Measurements from ENCODE around the gene RSU1. TPM values are rescaled to one million over a fixed set of nuclear protein-coding genes. Genes with fewer than 3 reads are reported as not detected.

Gene RSU1
- total RNA-seq, 1 donor from 2014 or later = 142 TPM

DNA sequence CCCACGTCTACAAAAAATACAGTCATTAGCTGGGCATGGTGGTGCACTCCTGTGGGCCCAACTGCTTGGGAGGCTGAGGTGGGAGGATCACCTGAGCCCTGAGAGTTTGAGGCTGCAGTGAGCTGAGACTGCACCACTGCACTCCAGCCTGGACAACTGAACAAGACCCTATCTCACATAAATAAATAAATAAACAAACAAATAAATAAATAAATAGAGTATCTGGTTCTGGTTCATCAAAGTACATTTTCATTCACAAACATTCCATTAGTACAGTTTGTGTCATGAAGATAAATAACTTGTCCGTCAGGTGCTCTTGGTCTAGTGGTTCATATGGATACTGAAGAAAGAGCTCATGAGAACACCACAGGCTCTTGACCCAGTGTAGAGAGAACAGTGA is 96.4 kb downstream of the RSU1 start:
- Mint-ChIP-seq H3K9me3 (ENCODE audit: unreplicated experiment) (no peaks in the 10 kb centered on the region), H3K4me1 (ENCODE audit: low read depth, unreplicated experiment) (peaks cover 17% of the 10 kb centered on the region), H3K27ac (ENCODE audit: unreplicated experiment) (no peak overlapping the region), H3K4me3 (ENCODE audit: unreplicated experiment) (no peak overlapping the region), H3K36me3 (ENCODE audit: low read depth, unreplicated experiment) (peaks cover 12% of the 10 kb centered on the region), H3K27me3 (ENCODE audit: low read depth, unreplicated experiment) (no peaks in the 10 kb centered on the region)
- H3K9me3 ChIP-seq (ENCODE audit: insufficient read depth, low read depth, low read length) = no peaks in the 10 kb centered on the region
- H4K20me1 ChIP-seq (ENCODE audit: insufficient read depth, low read length) = peaks cover 26% of the 10 kb centered on the region
- DNase-seq (ENCODE audit: low read depth) (no peak), FAIRE-seq (no peak)
- no peak overlapping the region for H3K27ac ChIP-seq (ENCODE audit: low read depth, low read length)
- no peak overlapping the region for H2AFZ ChIP-seq (ENCODE audit: low read depth, low read length)
- no peaks in the 10 kb centered on the region for H3K4me1 ChIP-seq (ENCODE audit: insufficient read depth, low read length)
- no peaks in the 10 kb centered on the region for H3K27me3 ChIP-seq (ENCODE audit: insufficient read depth, low read length)
- H3K4me3 ChIP-seq (ENCODE audit: insufficient read depth, low read depth, low read length) = no peak overlapping the region
- H3K4me2 ChIP-seq (ENCODE audit: low read length) = no peak overlapping the region
- H3K9ac ChIP-seq (ENCODE audit: low read length) = no peak overlapping the region
- TF ChIP-seq, protein P1, sequence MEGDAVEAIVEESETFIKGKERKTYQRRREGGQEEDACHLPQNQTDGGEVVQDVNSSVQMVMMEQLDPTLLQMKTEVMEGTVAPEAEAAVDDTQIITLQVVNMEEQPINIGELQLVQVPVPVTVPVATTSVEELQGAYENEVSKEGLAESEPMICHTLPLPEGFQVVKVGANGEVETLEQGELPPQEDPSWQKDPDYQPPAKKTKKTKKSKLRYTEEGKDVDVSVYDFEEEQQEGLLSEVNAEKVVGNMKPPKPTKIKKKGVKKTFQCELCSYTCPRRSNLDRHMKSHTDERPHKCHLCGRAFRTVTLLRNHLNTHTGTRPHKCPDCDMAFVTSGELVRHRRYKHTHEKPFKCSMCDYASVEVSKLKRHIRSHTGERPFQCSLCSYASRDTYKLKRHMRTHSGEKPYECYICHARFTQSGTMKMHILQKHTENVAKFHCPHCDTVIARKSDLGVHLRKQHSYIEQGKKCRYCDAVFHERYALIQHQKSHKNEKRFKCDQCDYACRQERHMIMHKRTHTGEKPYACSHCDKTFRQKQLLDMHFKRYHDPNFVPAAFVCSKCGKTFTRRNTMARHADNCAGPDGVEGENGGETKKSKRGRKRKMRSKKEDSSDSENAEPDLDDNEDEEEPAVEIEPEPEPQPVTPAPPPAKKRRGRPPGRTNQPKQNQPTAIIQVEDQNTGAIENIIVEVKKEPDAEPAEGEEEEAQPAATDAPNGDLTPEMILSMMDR (IDR thresholded peaks at IDR 0.05; ENCODE audit: insufficient read depth, low read depth, low read length) = no peak
- TF ChIP-seq EZH2 (IDR thresholded peaks at IDR 0.05; ENCODE audit: insufficient read depth, low read length) = no peak
- peaks cover 3% of the 10 kb centered on the region for H3K79me2 ChIP-seq (ENCODE audit: insufficient read depth, low read length)
- peaks cover 10% of the 10 kb centered on the region for H3K36me3 ChIP-seq (ENCODE audit: insufficient read depth, low read length)

DNA sequence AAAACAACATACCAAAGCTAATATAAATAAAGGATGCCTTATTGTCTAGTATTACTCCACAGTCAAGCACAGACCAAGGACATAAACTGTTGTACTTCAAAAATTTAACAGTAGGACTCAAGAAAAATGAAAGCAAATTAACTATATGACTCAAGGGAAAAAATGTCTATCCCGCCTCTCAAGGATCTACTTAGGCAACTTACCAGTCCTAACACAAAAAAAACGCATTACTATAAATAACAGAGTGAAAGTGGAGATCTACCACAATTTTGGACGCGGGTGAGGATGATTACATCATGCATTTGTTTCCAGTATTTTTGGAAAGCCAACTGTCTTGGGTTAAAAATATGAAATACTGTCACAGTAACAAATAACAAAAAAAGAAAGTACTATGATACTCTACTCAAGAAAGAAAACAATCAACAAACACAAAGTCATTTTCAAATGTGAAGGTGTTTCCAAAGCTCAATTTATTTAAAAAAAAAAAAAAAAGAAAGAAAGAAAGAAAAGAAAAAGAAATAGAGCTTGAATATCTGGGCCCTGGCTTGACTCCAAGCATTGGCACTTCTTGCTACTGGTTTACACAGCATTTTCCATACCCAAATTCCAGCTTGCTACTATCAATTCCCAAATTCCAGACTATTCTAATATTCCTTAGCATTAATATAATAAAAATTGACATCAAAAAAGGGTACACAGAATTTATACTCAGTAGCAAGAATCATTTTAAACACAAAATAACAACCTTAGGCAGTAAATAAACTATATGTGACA is 99.4 kb downstream of the RSU1 start:
- no peaks in the 10 kb centered on the region for H3K27me3 Mint-ChIP-seq (ENCODE audit: low read depth, unreplicated experiment)
- Histone ChIP-seq H3K27ac (ENCODE audit: low read depth, low read length) (no peak overlapping the region), H3K79me2 (ENCODE audit: insufficient read depth, low read length) (peaks cover 3% of the 10 kb centered on the region), H3K27me3 (ENCODE audit: insufficient read depth, low read length) (no peaks in the 10 kb centered on the region), H2AFZ (ENCODE audit: low read depth, low read length) (no peak overlapping the region), H3K9ac (ENCODE audit: low read length) (no peak overlapping the region), H3K9me3 (ENCODE audit: insufficient read depth, low read depth, low read length) (peaks cover 4% of the 10 kb centered on the region), H3K36me3 (ENCODE audit: insufficient read depth, low read length) (peaks cover 8% of the 10 kb centered on the region), H4K20me1 (ENCODE audit: insufficient read depth, low read length) (peaks cover 24% of the 10 kb centered on the region), H3K4me3 (ENCODE audit: insufficient read depth, low read depth, low read length) (no peak overlapping the region), H3K4me1 (ENCODE audit: insufficient read depth, low read length) (no peaks in the 10 kb centered on the region), H3K4me2 (ENCODE audit: low read length) (no peak overlapping the region)
- DNase-seq (ENCODE audit: low read depth) (peak; percentile 77), FAIRE-seq (peak; percentile 83)
- peaks cover 16% of the 10 kb centered on the region for H3K9me3 Mint-ChIP-seq (ENCODE audit: unreplicated experiment)
- no peak overlapping the region for H3K4me3 Mint-ChIP-seq (ENCODE audit: unreplicated experiment)
- H3K27ac Mint-ChIP-seq (ENCODE audit: unreplicated experiment) = no peak overlapping the region
- H3K4me1 Mint-ChIP-seq (ENCODE audit: low read depth, unreplicated experiment) = peaks cover 17% of the 10 kb centered on the region
- no peak for TF ChIP-seq EZH2 (IDR thresholded peaks at IDR 0.05; ENCODE audit: insufficient read depth, low read length)
- TF ChIP-seq, protein P1 (IDR thresholded peaks at IDR 0.05; ENCODE audit: insufficient read depth, low read depth, low read length) = no peak
- H3K36me3 Mint-ChIP-seq (ENCODE audit: low read depth, unreplicated experiment) = peaks cover 35% of the 10 kb centered on the region

DNA sequence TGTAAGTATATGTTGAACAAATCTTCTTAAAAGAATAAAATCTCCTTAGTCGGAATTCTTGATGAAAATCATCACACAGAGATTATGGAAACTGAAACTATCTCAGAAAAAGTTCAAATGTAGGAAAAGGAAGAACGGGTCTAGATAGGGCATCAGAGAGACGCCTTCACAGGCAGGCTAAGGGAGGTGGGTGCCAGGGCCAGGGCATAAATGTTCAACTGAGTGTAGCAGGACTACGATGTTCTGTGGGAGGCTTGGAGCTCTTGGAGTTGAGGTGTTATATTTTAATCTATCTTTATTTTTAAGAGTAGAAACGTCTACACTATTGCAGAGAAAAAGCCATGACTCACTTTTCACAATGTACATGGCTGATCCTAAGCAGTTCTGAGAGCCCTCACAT is 101.2 kb downstream of the RSU1 start:
- Histone ChIP-seq H3K9me3 (ENCODE audit: insufficient read depth, low read depth, low read length) (peaks cover 4% of the 10 kb centered on the region), H2AFZ (ENCODE audit: low read depth, low read length) (no peak overlapping the region), H3K27ac (ENCODE audit: low read depth, low read length) (no peak overlapping the region), H3K4me2 (ENCODE audit: low read length) (no peak overlapping the region), H3K9ac (ENCODE audit: low read length) (no peak overlapping the region), H3K4me1 (ENCODE audit: insufficient read depth, low read length) (no peaks in the 10 kb centered on the region), H3K4me3 (ENCODE audit: insufficient read depth, low read depth, low read length) (no peak overlapping the region), H3K36me3 (ENCODE audit: insufficient read depth, low read length) (peaks cover 1% of the 10 kb centered on the region), H3K79me2 (ENCODE audit: insufficient read depth, low read length) (peaks cover 3% of the 10 kb centered on the region), H4K20me1 (ENCODE audit: insufficient read depth, low read length) (peaks cover 18% of the 10 kb centered on the region), H3K27me3 (ENCODE audit: insufficient read depth, low read length) (no peaks in the 10 kb centered on the region)
- Mint-ChIP-seq H3K9me3 (ENCODE audit: unreplicated experiment) (peaks cover 16% of the 10 kb centered on the region), H3K4me3 (ENCODE audit: unreplicated experiment) (no peak overlapping the region), H3K27me3 (ENCODE audit: low read depth, unreplicated experiment) (no peaks in the 10 kb centered on the region), H3K4me1 (ENCODE audit: low read depth, unreplicated experiment) (peaks cover 14% of the 10 kb centered on the region), H3K36me3 (ENCODE audit: low read depth, unreplicated experiment) (peaks cover 35% of the 10 kb centered on the region), H3K27ac (ENCODE audit: unreplicated experiment) (no peak overlapping the region)
- no peak for FAIRE-seq
- no peak for TF ChIP-seq EZH2 (IDR thresholded peaks at IDR 0.05; ENCODE audit: insufficient read depth, low read length)
- TF ChIP-seq, protein P1 (IDR thresholded peaks at IDR 0.05; ENCODE audit: insufficient read depth, low read depth, low read length) = no peak
- no peak for DNase-seq (ENCODE audit: low read depth)

Data from astrocyte (in vitro differentiated cells and primary cell).